Epithelial cell of proximal tubule (primary cell): Measurements from ENCODE around the gene TENM3. TPM values are rescaled to one million over a fixed set of nuclear protein-coding genes. Genes with fewer than 3 reads are reported as not detected.

Experiments used
- DNase-seq: peaks from one replicate; pipeline ENCODE4 v3.0.0-alpha.2; 2011; ENCODE audit warnings: low read depth
- H3K4me3 ChIP-seq: 2 replicates; pipeline ENCODE4 v1.5.1; 2011; ENCODE audit warnings: low read depth, mild to moderate bottlenecking, low read length
- total RNA-seq: library from RNA; depleted of rRNA; stranded (reverse); fragments of >200 nt; gene quantifications from 2 replicates; pipeline ENCODE4 v1.2.3, GENCODE V29; 2015
- TF ChIP-seq, protein P1 (sequence below): conservative IDR thresholded peaks from 2 replicates; pipeline ENCODE4 v1.5.1; 2012; ENCODE audit warnings: low read depth, mild to moderate bottlenecking, low read length

The TENM3 gene
- total RNA-seq, 1 donor from 2014 or later = 2.4 TPM

DNA sequence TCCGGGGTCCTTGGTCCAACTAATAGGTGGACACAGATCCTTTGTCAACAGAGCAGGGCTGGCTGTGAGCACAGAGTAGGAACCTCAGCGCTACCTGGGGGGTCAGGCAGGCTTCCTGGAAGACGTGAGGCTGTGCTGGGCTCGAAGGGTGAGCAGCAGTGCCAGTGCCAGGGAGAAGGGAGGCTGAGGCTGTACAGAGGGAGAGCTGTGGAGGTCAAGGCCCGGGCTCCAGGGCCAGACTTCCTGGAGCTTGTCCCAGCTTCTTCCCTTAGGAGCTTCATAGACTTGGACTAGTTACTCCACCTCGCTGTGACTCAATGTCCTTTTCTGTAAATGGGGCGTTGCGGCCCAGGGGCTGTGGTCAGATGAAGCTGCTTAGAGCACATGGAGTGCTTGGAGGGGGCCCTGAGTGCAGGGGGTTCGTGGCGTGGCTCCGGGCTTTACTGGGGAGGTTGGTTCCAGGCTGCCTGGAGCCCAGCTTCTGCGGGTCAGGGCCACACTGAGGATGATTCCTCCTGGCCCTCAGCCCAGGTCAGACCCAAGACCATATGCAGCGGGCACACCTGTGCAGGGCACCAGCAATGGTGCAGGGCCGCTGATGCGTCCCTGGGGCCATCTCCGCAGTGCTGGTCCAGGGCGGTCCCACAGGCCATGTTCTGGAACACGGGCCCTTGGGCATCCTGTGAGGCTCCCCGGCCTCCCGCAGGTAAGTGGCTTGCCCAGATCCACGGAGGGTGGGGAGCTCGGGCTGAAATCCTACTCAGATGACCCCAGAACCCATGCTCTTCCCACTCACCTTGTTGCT is 575.9 kb downstream of the TENM3 start:
- H3K4me3 ChIP-seq = no peak overlapping the region

DNA sequence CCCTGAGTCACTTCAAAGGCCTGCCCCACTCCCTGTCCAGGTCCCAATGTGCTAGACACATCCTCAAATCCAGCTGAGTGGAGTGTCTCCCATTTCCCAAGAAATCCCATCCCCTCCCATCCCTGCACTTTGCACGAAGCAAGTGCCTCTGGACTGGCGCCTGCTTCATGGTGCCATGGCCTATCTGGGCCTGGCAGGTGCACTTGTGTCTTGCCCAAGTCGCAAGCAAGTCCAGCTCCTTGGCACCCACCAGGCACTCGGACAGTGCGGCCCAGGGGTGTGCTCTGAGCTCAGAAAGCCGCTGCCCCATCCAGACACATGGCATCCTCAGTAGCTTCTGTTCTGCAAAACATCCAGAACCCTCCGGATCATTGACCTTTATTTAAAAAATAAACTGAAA is 576.5 kb downstream of the TENM3 start:
- no peak overlapping the region for H3K4me3 ChIP-seq
- TF ChIP-seq, protein P1, sequence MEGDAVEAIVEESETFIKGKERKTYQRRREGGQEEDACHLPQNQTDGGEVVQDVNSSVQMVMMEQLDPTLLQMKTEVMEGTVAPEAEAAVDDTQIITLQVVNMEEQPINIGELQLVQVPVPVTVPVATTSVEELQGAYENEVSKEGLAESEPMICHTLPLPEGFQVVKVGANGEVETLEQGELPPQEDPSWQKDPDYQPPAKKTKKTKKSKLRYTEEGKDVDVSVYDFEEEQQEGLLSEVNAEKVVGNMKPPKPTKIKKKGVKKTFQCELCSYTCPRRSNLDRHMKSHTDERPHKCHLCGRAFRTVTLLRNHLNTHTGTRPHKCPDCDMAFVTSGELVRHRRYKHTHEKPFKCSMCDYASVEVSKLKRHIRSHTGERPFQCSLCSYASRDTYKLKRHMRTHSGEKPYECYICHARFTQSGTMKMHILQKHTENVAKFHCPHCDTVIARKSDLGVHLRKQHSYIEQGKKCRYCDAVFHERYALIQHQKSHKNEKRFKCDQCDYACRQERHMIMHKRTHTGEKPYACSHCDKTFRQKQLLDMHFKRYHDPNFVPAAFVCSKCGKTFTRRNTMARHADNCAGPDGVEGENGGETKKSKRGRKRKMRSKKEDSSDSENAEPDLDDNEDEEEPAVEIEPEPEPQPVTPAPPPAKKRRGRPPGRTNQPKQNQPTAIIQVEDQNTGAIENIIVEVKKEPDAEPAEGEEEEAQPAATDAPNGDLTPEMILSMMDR = no peak
- no peak for DNase-seq

More for the DNA sequence above, 575.9 kb downstream of the TENM3 start:
- TF ChIP-seq, protein P1 = no peak
- no peak for DNase-seq

DNA sequence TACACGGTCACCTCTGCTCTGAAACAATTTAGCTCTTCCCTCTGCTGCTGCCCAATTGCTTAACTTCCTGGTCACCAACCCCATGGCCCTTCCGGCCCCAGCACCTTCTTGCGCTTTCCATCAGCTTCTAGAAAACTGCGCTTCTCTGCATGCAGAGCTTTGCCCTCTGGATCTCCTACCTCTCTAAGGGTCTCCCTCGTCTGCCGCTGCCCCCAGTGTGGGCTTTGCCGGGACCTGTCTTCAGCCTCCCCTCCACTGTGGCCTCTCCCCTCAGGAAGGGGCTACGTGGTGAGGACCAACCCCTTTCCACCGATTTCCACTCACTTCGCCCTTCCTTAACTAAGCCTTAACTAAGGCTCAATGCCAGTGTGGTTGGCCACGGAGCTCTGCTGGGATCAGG is 579.4 kb downstream of the TENM3 start:
- H3K4me3 ChIP-seq = no peak overlapping the region
- TF ChIP-seq, protein P1 = no peak
- no peak for DNase-seq

DNA sequence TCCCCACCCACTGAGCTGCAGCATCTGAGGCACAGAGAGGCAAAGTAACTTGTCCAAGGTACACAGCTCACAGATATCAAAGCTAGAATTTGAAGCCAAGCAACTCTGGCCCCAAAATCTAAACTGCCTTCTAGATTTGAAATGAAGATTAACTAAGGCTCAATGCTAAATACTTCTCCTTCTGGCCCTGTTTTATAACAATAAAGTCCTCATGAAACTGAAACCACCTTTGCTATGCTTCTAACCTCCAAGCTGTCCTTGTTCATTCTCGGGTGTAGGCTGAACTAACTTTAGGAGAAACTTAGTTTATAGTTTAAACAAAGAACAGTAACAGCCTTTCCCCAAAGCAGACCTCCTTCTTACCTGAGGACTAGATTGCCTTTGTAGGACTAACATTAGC is 580.4 kb downstream of the TENM3 start:
- no peak for DNase-seq
- no peak overlapping the region for H3K4me3 ChIP-seq
- TF ChIP-seq, protein P1 = no peak

DNA sequence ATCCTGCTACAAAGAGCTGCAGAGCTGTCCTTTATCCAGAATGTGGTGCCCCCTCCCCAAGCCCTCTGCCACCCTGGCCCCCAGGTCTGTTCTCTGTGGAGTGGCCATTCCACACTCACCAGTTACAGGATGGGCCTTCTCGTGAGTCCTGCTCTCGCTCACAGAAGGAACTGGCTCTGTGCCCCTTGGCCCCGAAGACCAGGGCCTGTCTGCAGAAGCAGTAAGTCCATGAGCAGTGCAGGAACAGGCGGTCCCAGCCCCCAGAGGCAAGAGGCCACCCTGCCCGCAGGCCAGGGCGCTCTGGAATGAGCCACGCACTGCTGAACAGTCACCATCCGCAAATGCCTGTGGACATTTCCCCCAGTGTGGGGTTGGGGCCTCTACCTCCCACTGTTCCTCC is 581.8 kb downstream of the TENM3 start:
- H3K4me3 ChIP-seq = no peak overlapping the region
- no peak for DNase-seq
- TF ChIP-seq, protein P1 = no peak

DNA sequence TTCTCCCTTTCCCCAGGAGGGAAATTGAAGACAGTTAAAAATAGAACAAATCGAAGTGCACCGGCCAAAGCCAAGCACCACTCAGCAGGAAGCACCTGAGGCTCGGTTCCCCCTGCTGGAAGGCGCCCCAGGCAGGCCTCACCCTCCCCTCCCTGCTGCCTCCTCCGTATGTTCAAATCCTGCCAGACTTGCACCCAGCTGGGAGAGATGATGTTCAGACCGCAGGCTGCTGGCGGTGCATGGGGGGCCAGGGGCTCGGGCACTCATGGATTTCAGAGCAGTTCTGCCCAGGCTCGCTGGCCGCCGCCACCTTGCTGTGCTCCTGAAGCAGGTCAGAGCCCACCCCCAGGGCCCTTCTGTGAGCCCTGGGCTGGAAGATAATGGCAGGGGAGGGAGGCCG is 582.6 kb downstream of the TENM3 start:
- DNase-seq = no peak
- TF ChIP-seq, protein P1 = no peak
- no peak overlapping the region for H3K4me3 ChIP-seq

DNA sequence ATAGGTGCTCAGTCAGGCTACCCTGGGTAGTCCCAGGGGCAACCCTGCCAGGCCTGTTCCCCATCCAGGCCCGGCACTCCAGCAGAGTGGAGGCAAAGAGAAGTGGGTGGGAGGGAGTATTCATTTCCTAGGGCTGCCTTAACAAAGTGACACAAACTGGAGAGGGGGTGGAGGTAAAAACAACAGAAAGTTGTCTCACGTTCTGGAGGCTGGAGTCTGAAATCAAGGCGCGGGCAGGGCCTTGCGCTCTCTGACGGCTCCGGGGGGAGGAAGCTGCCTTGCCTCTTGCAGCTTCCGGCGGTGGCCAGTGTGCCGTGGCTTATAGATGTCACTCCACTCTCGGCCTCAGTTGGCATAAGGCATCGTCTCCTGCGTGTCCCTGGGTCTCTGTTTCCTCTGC is 583.2 kb downstream of the TENM3 start:
- H3K4me3 ChIP-seq = no peak overlapping the region
- no peak for DNase-seq
- TF ChIP-seq, protein P1 = no peak
